Iris pigment epithelial cell (primary cell): ENCODE measurements around the gene C14orf132.

Experiments
- DNase-seq: peaks from one replicate; pipeline ENCODE4 v3.0.0-alpha.2; 2011; ENCODE audit warnings: low read depth

C14orf132 gene

GRCh38 chr14:96119947-96120346 is 80.8 kb downstream of the C14orf132 start:
- no peak for DNase-seq

GRCh38 chr14:96120392-96120791 is 81.2 kb downstream of the C14orf132 start:
- no peak for DNase-seq

GRCh38 chr14:96120941-96121340 is 81.8 kb downstream of the C14orf132 start:
- no peak for DNase-seq

GRCh38 chr14:96121660-96122395 is 82.7 kb downstream of the C14orf132 start:
- DNase-seq: peak; percentile 92

GRCh38 chr14:96122496-96122895 is 83.3 kb downstream of the C14orf132 start:
- peak; percentile 92 for DNase-seq

GRCh38 chr14:96125536-96125935 is 86.4 kb downstream of the C14orf132 start:
- peak; percentile 66 for DNase-seq

- DNase-seq: peak; percentile 77
These were observed 87.2 kb downstream of the C14orf132 start for GRCh38 chr14:96126339-96126782.

- DNase-seq: no peak
These were observed 87.7 kb downstream of the C14orf132 start for GRCh38 chr14:96126783-96127271.

GRCh38 chr14:96129128-96129736 is 90.1 kb downstream of the C14orf132 start:
- no peak for DNase-seq

GRCh38 chr14:96130391-96130790 is 91.2 kb downstream of the C14orf132 start:
- no peak for DNase-seq

GRCh38 chr14:96130854-96131253 is 91.7 kb downstream of the C14orf132 start:
- DNase-seq: peak; percentile 89

GRCh38 chr14:96131836-96132235 is 92.7 kb downstream of the C14orf132 start:
- DNase-seq: no peak

- DNase-seq: no peak
These were observed 95.3 kb downstream of the C14orf132 start for GRCh38 chr14:96134508-96134907.

- no peak for DNase-seq
These were observed 96.1 kb downstream of the C14orf132 start for GRCh38 chr14:96135285-96135684.

- DNase-seq: peak; percentile 75
These were observed 97.3 kb downstream of the C14orf132 start for GRCh38 chr14:96136371-96137005.

- no peak for DNase-seq
These were observed 99.1 kb downstream of the C14orf132 start for GRCh38 chr14:96138241-96138640.

GRCh38 chr14:96139169-96139568 is 100.0 kb downstream of the C14orf132 start:
- no peak for DNase-seq

GRCh38 chr14:96139879-96140278 is 100.7 kb downstream of the C14orf132 start:
- DNase-seq: peak; percentile 60

GRCh38 chr14:96140952-96141351 is 101.8 kb downstream of the C14orf132 start:
- no peak for DNase-seq
